ENCODE data around the gene TUBB3. TPM values are rescaled to one million over a fixed set of nuclear protein-coding genes. Genes with fewer than 3 reads are reported as not detected.
A peak's percentile ranks its signal among the peaks of the same experiment; 100 is the strongest.

The TUBB3 gene
- total and polyA plus RNA-seq, 7 donors: 0.46 to 35.0 (median 23.5) TPM

GRCh38 chr16:89918453-89919347 lies 4.4 kb upstream of the TUBB3 start, which contains the start of gene MC1R:
Gene MC1R (plus strand): TSS chr16:89918862. CDS start chr16:89919259, 397 bp downstream.
- Histone ChIP-seq H3K4me1 (peaks cover 0 to 54% (median 48%) of the 10 kb centered on the region in 4 donors), H3K36me3 (no peaks in the 10 kb centered on the region), H3K9me3 (no peaks in the 10 kb centered on the region), H3K27ac (peak within 1 kb of the TSS in 3 of 4 donors; percentile 23 to 66 (median 43)), H3K27me3 (peaks cover 4 to 14% (median 5%) of the 10 kb centered on the region in 3 donors), H3K4me3 (peak within 1 kb of the TSS in 3 of 4 donors; percentile 28 to 41 (median 39))
- intact Hi-C loops (cut with DNase I): no loop called here
- TF ChIP-seq CTCF (IDR thresholded peaks at IDR 0.05) (peak in 1 of 4 experiments; percentile 27), POLR2AphosphoS5 (IDR thresholded peaks at IDR 0.05) (no peak), EP300 (IDR thresholded peaks at IDR 0.05) (no peak), POLR2A (IDR thresholded peaks at IDR 0.05) (no peak)
- WGBS, 2 donors: 7% methylated on average over 23 of the region's 23 CpGs
- no peak for DNase-seq

GRCh38 chr16:89919535-89920406 lies 3.4 kb upstream of the TUBB3 start:
- Histone ChIP-seq H3K4me1 (peaks cover 0 to 64% (median 56%) of the 10 kb centered on the region in 4 donors), H3K4me3 (no peak overlapping the region), H3K27ac (peak overlapping the region in 1 of 4 donors; percentile 98), H3K9me3 (no peaks in the 10 kb centered on the region), H3K27me3 (peaks cover 9 to 25% (median 16%) of the 10 kb centered on the region in 3 donors), H3K36me3 (no peaks in the 10 kb centered on the region)
- WGBS, 2 donors: 85 to 92% methylated on average over 52 of the region's 52 CpGs
- intact Hi-C loops (cut with DNase I): no loop called here
- DNase-seq: no peak
- no peak for TF ChIP-seq POLR2A (IDR thresholded peaks at IDR 0.05)
- no peak for TF ChIP-seq POLR2AphosphoS5 (IDR thresholded peaks at IDR 0.05)
- TF ChIP-seq CTCF (IDR thresholded peaks at IDR 0.05): no peak
- no peak for TF ChIP-seq EP300 (IDR thresholded peaks at IDR 0.05)

- 21 to 29% methylated on average over 6 of the region's 6 CpGs for WGBS, 2 donors
- TF ChIP-seq EP300 (IDR thresholded peaks at IDR 0.05) (no peak), POLR2AphosphoS5 (IDR thresholded peaks at IDR 0.05) (no peak), CTCF (IDR thresholded peaks at IDR 0.05) (no peak), POLR2A (IDR thresholded peaks at IDR 0.05) (no peak)
- intact Hi-C loops (cut with DNase I): no loop called here
- DNase-seq: no peak
- no peaks in the 10 kb centered on the region for H3K36me3 ChIP-seq
- H3K9me3 ChIP-seq: no peaks in the 10 kb centered on the region
- H3K4me3 ChIP-seq: no peak overlapping the region
- H3K4me1 ChIP-seq: peaks cover 0 to 72% (median 60%) of the 10 kb centered on the region in 4 donors
- peak overlapping the region in 3 of 4 donors; percentile 83 to 98 (median 86) for H3K27ac ChIP-seq
- peaks cover 9 to 34% (median 24%) of the 10 kb centered on the region in 3 donors for H3K27me3 ChIP-seq
Measured at GRCh38 chr16:89920723-89921122, 2.4 kb upstream of the TUBB3 start.

- intact Hi-C loops (cut with DNase I): no loop called here
- peaks cover 9 to 39% (median 29%) of the 10 kb centered on the region in 3 donors for H3K27me3 ChIP-seq
- no peaks in the 10 kb centered on the region for H3K9me3 ChIP-seq
- no peak for TF ChIP-seq POLR2A (IDR thresholded peaks at IDR 0.05)
- H3K4me3 ChIP-seq: no peak overlapping the region
- H3K36me3 ChIP-seq: no peaks in the 10 kb centered on the region
- peak overlapping the region; percentile 7 to 98 (median 84) for H3K27ac ChIP-seq
- DNase-seq: no peak
- WGBS, 2 donors: 26 to 35% methylated on average over 14 of the region's 14 CpGs
- H3K4me1 ChIP-seq: peaks cover 0 to 77% (median 65%) of the 10 kb centered on the region in 4 donors
Measured at GRCh38 chr16:89921131-89921701, 1.9 kb upstream of the TUBB3 start.
